DOHH2 (cell line): ENCODE data around the gene MGAT4B.

Experiments used
- EZH2phosphoT487 ChIP-seq: fragments of 200-600 bp; sonication (generic); IDR thresholded peaks from 2 replicates; pipeline ENCODE4 v1.6.1; 2017; ENCODE audit warnings: borderline replicate concordance, mild to moderate bottlenecking, antibody characterized with exemption, low read length, moderate library complexity, mixed read lengths
- TF ChIP-seq, protein P1 (sequence below): fragments of 200-600 bp; sonication (generic); IDR thresholded peaks from one replicate; pipeline ENCODE4 v1.5.1; 2014; ENCODE audit warnings: antibody characterized with exemption, mild to moderate bottlenecking, low read depth, low read length; ENCODE audit not compliant: poor library complexity, severe bottlenecking

GRCh38 chr5:179769796-179770195 lies 36.9 kb downstream of the MGAT4B start:
- TF ChIP-seq, protein P1, sequence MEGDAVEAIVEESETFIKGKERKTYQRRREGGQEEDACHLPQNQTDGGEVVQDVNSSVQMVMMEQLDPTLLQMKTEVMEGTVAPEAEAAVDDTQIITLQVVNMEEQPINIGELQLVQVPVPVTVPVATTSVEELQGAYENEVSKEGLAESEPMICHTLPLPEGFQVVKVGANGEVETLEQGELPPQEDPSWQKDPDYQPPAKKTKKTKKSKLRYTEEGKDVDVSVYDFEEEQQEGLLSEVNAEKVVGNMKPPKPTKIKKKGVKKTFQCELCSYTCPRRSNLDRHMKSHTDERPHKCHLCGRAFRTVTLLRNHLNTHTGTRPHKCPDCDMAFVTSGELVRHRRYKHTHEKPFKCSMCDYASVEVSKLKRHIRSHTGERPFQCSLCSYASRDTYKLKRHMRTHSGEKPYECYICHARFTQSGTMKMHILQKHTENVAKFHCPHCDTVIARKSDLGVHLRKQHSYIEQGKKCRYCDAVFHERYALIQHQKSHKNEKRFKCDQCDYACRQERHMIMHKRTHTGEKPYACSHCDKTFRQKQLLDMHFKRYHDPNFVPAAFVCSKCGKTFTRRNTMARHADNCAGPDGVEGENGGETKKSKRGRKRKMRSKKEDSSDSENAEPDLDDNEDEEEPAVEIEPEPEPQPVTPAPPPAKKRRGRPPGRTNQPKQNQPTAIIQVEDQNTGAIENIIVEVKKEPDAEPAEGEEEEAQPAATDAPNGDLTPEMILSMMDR = no peak
- no peak for TF ChIP-seq EZH2phosphoT487
